K562 (cell line): ENCODE measurements around the gene ADIPOR2. TPM values are rescaled to one million over a fixed set of nuclear protein-coding genes. Genes with fewer than 3 reads are reported as not detected.

ENCODE experiments used
- ATF6 ChIP-seq: sonication (generic); formaldehyde crosslinking; IDR thresholded peaks from 2 replicates; pipeline ENCODE4 v1.4.0; 2020; ENCODE audit warnings: mild to moderate bottlenecking, missing genetic modification reagents
- CBX8 ChIP-seq: fragments of 200-600 bp; sonication (generic); IDR thresholded peaks from 2 replicates; pipeline ENCODE4 v1.6.1; 2012; ENCODE audit warnings: borderline replicate concordance, mixed run types, low read depth, mild to moderate bottlenecking, moderate library complexity, mixed read lengths, low read length, control low read depth, inconsistent platforms; ENCODE audit not compliant: poor library complexity, severe bottlenecking; ENCODE audit errors: extremely low read depth
- DDX20 ChIP-seq: fragments of 450-650 bp; IDR thresholded peaks from 2 replicates; pipeline ENCODE4 v1.6.1; 2016; ENCODE audit warnings: missing genetic modification characterization, low read depth, mild to moderate bottlenecking, missing compliant biosample characterization, moderate library complexity
- E2F4 ChIP-seq: sonication (generic); formaldehyde crosslinking; IDR thresholded peaks from 2 replicates; pipeline ENCODE4 v1.8.0; 2022; ENCODE audit warnings: mild to moderate bottlenecking, low read depth, missing genetic modification reagents
- HMG20B ChIP-seq: fragments of 250-450 bp; sonication (Bioruptor Pico); IDR thresholded peaks from 2 replicates; pipeline ENCODE4 v1.5.0; 2021; ENCODE audit warnings: mild to moderate bottlenecking
- JUNB ChIP-seq: fragments of 450-650 bp; formaldehyde crosslinking; conservative IDR thresholded peaks from 2 replicates; pipeline ENCODE4 v1.4.0; 2020; ENCODE audit warnings: mild to moderate bottlenecking
- MAX ChIP-seq: sonication (generic); formaldehyde crosslinking; IDR thresholded peaks from 2 replicates; pipeline ENCODE4 v1.9.0; 2022; ENCODE audit warnings: mild to moderate bottlenecking, missing genetic modification reagents
- NR2C2 ChIP-seq, 2 experiments: fragments of 200-800 bp in 1 of 2; sonication (Bioruptor generic) in 1 of 2; sonication (generic) in 1 of 2; formaldehyde crosslinking in 1 of 2; IDR thresholded peaks; 2 replicates each; pipeline versions ENCODE4 v1.6.1 to v1.8.0; 2016 to 2022; ENCODE audit warnings: mild to moderate bottlenecking in 1 of 2, missing compliant biosample characterization in 1 of 2, missing genetic modification characterization in 1 of 2, missing genetic modification reagents in 1 of 2
- PHF8 ChIP-seq: fragments of 200-600 bp; sonication (generic); IDR thresholded peaks from 2 replicates; pipeline ENCODE4 v1.6.1; 2012; ENCODE audit warnings: mixed run types, mild to moderate bottlenecking, inconsistent platforms, low read length, moderate library complexity, borderline replicate concordance
- SIRT6 ChIP-seq: IDR thresholded peaks from one replicate; pipeline ENCODE4 v1.6.1; 2012; ENCODE audit warnings: low read depth, mild to moderate bottlenecking, control low read depth, inconsistent platforms, low read length, moderate library complexity
- TAF1 ChIP-seq: IDR thresholded peaks from 2 replicates; pipeline ENCODE4 v1.6.1; 2011; ENCODE audit warnings: mild to moderate bottlenecking, low read length, moderate library complexity; ENCODE audit not compliant: insufficient read depth, control insufficient read depth, severe bottlenecking; ENCODE audit errors: extremely low read depth
- TRIM24 ChIP-seq, 2 experiments: fragments of 450-650 bp; IDR thresholded peaks; 2 replicates each; pipeline ENCODE4 v1.6.1; 2016
- ZBTB17 ChIP-seq: fragments of 450-650 bp; formaldehyde crosslinking; IDR thresholded peaks from 2 replicates; pipeline ENCODE4 v1.4.0; 2020; ENCODE audit warnings: mild to moderate bottlenecking
- ZBTB43 ChIP-seq: sonication (generic); formaldehyde crosslinking; IDR thresholded peaks from 2 replicates; pipeline ENCODE4 v1.8.0; 2023; ENCODE audit warnings: mild to moderate bottlenecking, missing genetic modification reagents
- ZNF197 ChIP-seq: fragments of 200-800 bp; sonication (Bioruptor generic); IDR thresholded peaks from 2 replicates; pipeline ENCODE4 v1.6.1; 2016; ENCODE audit warnings: low read depth, missing genetic modification characterization, missing compliant biosample characterization
- ZNF212 ChIP-seq: fragments of 450-650 bp; formaldehyde crosslinking; IDR thresholded peaks from 2 replicates; pipeline ENCODE4 v1.4.0; 2020; ENCODE audit warnings: mild to moderate bottlenecking
- ZNF277 ChIP-seq: fragments of 250-450 bp; sonication (Bioruptor Pico); IDR thresholded peaks from 2 replicates; pipeline ENCODE4 v1.8.0; 2022; ENCODE audit warnings: inconsistent platforms, mild to moderate bottlenecking, moderate library complexity, borderline replicate concordance
- ZNF282 ChIP-seq: sonication (generic); formaldehyde crosslinking; IDR thresholded peaks from 2 replicates; pipeline ENCODE4 v1.8.1; 2023; ENCODE audit warnings: missing genetic modification reagents
- ZNF395 ChIP-seq: fragments of 200-800 bp; sonication (Bioruptor generic); IDR thresholded peaks from 2 replicates; pipeline ENCODE4 v1.6.1; 2017; ENCODE audit warnings: missing genetic modification characterization, missing compliant biosample characterization
- ZSCAN29 ChIP-seq: fragments of 450-650 bp; IDR thresholded peaks from 2 replicates; pipeline ENCODE4 v1.6.1; 2017
- polyA plus RNA-seq, 8 experiments: library from polyadenylated mRNA; depleted of rRNA in 4 of 8; stranded (reverse) in 5 of 8; unstranded in 3 of 8; fragments of >200 nt; fragmentation: Nextera tagmentation in 2 of 8; fragmentation: Illumina TruSeq in 1 of 8; extraction: Ambion mirVana in 2 of 8; extraction: Trizol in 1 of 8; gene quantifications; 2 replicates each; pipeline versions ENCODE4 v1.2.1 to v1.2.3, GENCODE V29; 2011 to 2014; ENCODE audit warnings: inconsistent platforms in 1 of 8, missing spikeins in 1 of 8
- total RNA-seq, 7 experiments: library from RNA; depleted of rRNA in 6 of 7; stranded (reverse); fragments of >200 nt in 6 of 7; fragmentation: Illumina TruSeq in 2 of 7; extraction: Trizol in 2 of 7; gene quantifications; 2 replicates each; pipeline versions ENCODE4 v1.2.1 to v1.2.3, GENCODE V29; 2011 to 2021; ENCODE audit warnings: low replicate concordance in 1 of 7

The ADIPOR2 gene
- total and polyA plus RNA-seq, 9 of the 15 experiments (the other 6 are each of a cell fraction or from before 2014, with no cell fraction given) = 10.9 to 63.5 (median 46.0) TPM

- TF ChIP-seq DDX20 = no peak
- no peak for TF ChIP-seq ZNF282 (CRISPR knock-in tag)
- TF ChIP-seq TRIM24 (IDR thresholded peaks at IDR 0.05) = no peak
- no peak for TF ChIP-seq ZBTB43 (CRISPR knock-in tag)
- TF ChIP-seq ATF6 = no peak
- peak; percentile 59; the same call in 1 of the 2 replicates for TF ChIP-seq PHF8
- peak; percentile 49 for TF ChIP-seq TAF1
- no peak for TF ChIP-seq ZNF197
- TF ChIP-seq ZNF212 (CRISPR knock-in tag) = no peak
- TF ChIP-seq JUNB (CRISPR knock-in tag) = no peak
- TF ChIP-seq ZNF395 = peak; percentile 50; the same call in 1 of the 2 replicates
- no peak for TF ChIP-seq ZSCAN29
- TF ChIP-seq ZBTB17 (CRISPR knock-in tag) = no peak
- no peak for TF ChIP-seq HMG20B (CRISPR knock-in tag)
- TF ChIP-seq NR2C2 (CRISPR knock-in tag; IDR thresholded peaks at IDR 0.05) = no peak
- TF ChIP-seq NR2C2 (tag; IDR thresholded peaks at IDR 0.05) = peak; percentile 70; the same call in 1 of the 2 replicates
- TF ChIP-seq CBX8 = no peak
- peak; percentile 85 for TF ChIP-seq MAX
- no peak for TF ChIP-seq SIRT6
- no peak for TF ChIP-seq ZNF277
- no peak for TF ChIP-seq E2F4 (CRISPR knock-in tag)
Observed at GRCh38 chr12:1690578-1691122, at the start of gene ADIPOR2 (continued).
